GM10847 (cell line): ENCODE results near the gene TRIM15.

Experiments
- POLR2A ChIP-seq: IDR thresholded peaks from 2 replicates; pipeline ENCODE4 v1.6.1; 2011; ENCODE audit not compliant: insufficient read length; ENCODE audit errors: extremely low read depth

TRIM15 gene

DNA sequence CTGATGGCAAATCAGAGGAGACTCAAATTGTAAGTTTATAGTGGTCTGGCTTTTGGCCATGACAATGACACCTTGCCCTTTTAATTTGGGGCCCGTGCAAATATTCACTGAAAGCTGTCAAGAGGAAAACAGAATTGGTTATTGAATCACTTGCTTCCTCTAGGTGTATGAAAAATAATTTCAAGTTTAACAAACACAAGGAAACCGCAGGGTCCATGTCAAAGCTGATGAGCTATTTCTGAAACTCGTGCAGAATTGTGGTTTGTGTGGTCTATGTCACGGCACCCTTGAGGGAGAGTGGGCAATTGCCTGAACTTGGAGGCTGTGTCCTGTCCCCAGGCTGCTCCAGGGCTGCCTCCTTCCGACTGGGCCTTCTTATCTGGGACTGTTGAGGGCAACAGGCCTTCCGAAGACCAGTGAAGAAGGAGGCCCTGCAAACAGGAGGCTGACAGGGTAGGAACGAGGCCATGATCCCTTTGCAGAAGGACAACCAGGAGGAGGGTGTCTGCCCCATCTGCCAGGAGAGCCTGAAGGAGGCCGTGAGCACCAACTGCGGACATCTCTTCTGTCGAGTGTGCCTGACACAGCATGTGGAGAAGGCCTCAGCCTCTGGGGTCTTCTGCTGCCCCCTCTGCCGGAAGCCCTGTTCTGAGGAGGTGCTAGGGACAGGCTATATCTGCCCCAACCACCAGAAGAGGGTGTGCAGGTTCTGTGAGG, 26.6 kb upstream of the TRIM15 start:
- TF ChIP-seq POLR2A: no peak

DNA sequence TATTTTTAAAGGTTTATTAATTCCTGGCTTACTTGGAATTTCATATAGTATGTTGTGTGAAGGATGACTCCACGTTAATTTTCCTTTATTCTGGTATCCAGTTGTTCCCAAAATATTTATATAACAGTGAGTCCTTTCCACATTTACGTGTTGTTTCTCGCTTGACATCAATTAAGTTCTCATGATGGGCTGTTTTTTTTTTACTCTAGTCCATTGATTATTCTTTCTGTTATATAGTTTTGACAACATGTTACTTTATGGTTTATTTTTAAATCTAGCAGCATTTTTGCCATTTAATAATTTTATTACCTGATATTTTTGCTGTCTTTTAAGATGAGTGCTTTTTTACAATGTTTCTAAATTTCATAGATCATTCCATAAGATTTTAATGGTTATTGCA, 20.7 kb upstream of the TRIM15 start:
- no peak for TF ChIP-seq POLR2A

DNA sequence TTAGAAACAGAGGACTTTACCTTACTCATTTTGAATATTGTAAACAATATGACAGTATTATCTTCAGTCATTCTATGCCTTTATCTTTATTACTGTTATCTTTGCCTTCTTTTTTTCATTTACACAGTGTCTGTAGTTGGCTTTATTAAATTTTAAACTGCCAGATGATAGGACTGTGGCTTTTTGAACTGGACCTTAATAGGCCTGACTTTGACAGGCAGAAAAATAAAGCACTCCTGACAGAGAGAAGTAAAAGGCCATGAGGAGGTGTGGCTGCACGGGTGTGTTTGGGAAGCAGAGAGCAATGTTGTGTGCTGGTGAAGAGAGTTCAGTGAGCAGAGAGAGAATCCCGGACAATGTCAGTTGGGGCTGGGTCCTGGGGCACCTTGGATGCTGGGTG, 19.6 kb upstream of the TRIM15 start:
- TF ChIP-seq POLR2A: no peak

DNA sequence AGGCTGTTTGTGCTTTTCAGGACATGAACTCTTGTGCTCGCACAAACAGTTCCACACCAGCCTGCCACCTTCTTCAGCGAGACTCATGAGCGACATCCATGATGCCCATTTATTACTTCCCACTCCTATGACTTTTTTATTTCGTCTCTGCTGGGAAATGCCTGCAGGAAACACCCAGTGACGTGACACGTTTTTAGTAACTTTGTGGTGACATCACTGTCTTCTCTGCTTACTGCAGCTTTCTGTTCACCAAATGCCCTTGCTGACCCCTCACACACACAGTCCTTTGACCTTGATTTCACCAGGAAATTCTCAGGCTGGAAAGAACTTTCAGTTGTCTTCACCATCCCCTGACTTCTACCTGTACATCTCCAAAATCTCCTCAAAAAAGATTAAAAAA, 18.5 kb upstream of the TRIM15 start:
- no peak for TF ChIP-seq POLR2A

GRCh38 chr6:30145818-30146217, 17.5 kb upstream of the TRIM15 start:
- no peak for TF ChIP-seq POLR2A

DNA sequence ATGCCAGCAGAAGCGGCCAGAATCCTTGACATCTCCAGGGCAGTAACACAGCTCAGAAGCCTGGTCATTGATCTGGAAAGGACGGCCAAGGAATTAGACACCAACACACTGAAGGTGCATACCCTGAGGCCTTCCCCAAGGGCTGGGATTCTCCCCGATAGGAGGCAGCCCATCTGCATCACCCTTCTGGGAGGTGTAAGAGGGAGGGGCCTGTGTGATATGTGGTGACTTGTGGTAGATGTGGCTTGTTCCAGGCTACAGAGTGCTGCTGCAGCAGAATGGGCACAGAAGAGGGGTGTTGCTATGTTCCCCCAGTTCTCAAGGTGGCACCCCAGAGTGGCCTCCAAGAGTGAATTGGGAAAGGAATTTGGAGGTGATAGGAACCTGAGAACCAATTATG, 16.2 kb upstream of the TRIM15 start:
- no peak for TF ChIP-seq POLR2A

- no peak for TF ChIP-seq POLR2A
Measured at GRCh38 chr6:30149234-30149633, 14.1 kb upstream of the TRIM15 start.

DNA sequence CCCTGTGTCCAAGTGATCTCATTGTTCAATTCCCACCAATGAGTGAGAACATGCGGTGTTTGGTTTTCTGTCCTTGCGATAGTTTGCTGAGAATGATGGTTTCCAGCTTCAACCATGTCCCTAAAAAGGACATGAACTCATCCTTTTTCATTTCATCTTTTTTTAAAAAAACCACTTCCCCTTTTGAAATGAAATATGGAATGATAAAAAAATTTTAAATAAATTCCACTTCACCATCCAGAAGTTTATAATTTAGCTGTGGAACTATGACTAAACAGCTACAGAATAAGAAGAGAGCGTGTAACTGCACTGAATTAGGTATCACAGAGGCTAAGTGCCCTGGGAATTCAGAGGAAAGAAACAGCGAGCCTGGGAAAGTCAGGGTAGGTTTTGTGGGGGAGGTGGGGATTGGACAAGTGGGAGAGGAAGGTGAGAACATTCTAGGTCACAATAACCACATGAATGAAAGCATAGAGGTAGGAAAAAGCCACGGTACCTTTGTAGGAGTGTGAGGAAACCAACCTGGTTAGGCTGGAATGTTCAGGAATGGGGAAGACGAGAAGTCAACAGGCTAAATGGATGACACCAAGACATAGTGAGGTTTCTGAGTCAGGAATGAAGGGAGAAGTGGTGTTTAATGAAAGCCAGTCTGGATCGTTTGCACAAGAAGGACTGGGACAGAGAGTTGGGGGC, 13.3 kb upstream of the TRIM15 start:
- no peak for TF ChIP-seq POLR2A

DNA sequence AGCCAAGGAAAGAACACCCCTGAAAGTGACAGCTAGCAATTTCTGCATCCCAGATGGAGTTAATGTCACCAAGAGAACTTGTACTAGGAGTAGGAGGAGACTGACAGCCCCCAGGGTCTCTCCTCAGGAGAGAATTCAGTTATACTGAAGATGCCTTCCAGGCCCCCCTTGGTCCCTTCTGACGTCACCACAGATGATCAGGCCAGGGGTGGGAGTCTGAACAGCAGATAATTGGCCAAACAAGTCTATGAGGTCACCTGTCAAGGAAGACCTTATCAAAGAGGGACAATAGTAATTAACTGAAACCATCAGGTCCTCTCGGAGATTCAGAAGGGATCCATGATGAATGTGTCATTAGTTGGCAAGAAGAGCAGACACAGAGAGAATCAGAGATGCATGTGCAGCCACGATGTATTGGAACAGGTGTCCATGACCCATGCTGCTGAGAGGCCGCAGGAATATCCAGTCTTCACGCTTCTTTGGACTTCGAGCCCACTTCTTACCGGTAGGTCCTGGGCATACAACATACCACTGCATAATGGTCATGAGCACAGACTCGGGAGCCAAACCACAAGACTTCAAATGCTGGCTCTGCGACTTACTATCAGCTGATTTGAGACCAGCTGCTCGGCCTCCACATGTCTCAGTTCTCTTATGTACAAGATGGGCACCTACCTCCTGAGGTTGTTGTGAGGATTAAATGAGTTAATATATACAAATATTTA, 12.5 kb upstream of the TRIM15 start:
- TF ChIP-seq POLR2A: no peak

DNA sequence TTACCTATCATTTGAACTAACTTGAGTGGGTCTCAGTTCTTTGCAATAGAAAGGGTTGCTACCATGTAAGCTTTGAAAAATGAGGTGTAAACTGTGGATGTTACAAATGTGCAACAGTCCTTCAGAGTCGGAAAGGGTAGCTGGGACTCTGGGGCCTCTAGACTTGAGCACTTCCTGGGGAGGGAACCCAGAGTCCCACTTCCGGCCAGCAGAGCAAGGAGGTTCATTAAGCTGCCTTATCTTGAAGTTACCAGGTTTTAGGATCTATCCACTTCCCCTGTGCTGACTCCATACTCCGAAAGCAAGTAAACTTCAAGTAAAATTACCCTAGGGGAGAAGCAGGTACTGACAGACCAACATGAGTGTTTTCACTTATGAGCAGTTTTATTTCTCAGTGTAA, 11.8 kb upstream of the TRIM15 start:
- no peak for TF ChIP-seq POLR2A

GRCh38 chr6:30152016-30152673, 11.2 kb upstream of the TRIM15 start:
- no peak for TF ChIP-seq POLR2A

DNA sequence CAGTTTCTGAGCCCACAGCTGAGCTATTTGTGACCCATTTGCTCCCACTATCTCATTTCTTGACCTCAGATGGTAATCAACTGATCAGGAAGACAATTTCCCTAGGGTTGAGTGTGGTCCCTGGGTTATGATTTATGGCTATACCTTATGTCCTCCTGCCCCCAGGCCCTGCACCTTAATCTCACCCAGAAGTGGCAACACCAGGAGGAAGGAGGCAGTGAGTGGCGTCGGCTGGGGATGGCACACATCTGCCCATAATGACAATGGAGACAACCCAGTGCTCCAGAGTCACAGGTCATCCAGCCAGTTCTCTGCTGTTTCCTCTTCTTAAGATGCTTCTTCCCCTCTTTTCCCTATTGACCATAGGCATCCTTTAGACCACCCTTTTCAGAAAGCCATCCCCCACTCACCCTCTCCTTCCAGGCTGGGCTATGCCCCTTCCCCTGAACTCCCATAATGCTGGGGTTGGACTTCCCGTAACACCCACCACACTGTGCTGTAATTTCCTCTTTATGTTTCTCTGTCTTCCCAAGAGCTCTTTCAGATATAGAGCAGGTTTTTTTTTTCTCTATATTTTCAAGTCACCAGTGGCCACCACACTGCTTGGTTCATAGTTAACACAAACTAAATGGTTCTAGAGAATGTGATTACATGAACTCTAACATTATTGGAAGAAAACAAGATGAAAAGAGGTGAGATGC, 10.3 kb upstream of the TRIM15 start:
- no peak for TF ChIP-seq POLR2A

DNA sequence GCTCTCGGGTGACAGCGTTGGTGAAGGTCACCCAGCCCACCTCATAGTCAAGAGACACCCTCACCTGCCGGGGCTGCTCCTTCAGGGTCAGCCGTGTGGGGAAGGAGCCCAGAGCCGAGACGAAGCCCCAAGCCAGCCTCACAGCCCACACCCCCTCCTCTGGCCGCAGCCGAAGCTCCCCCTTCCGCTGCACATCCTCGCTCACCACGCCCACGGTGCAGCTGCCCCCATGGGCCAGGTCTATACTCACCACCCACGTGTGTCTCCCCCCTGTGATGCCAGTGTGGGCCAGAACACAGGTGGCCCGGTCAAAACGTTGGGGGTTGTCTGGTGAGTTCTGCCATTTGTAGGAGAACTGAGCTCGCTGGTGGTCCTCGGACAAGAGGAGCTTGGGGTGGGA, 9.3 kb upstream of the TRIM15 start:
- no peak for TF ChIP-seq POLR2A

GRCh38 chr6:30154709-30155519, 8.4 kb upstream of the TRIM15 start:
- TF ChIP-seq POLR2A: no peak
